Measurements from ENCODE around the gene TMEM51.

GRCh38 chr1:15261155-15262002 lies 107.8 kb downstream of the TMEM51 start:
- TF ChIP-seq EZH2 (IDR thresholded peaks at IDR 0.05) (no peak), POLR2AphosphoS5 (IDR thresholded peaks at IDR 0.05; ENCODE audit: borderline replicate concordance, low read depth, low read length) (no peak), FOXP2 (optimal IDR thresholded peaks at IDR 0.05; ENCODE audit: control extremely low read depth, extremely low read length, insufficient read depth) (no peak)

Data from SK-N-MC (cell line).